Measurements from ENCODE around the gene BACE2. TPM values are rescaled to one million over a fixed set of nuclear protein-coding genes. Genes with fewer than 3 reads are reported as not detected.
"Not testable (repeated sequence)": the region's sequence is repeated elsewhere in the genome, so short reads cannot be mapped to it uniquely, and the experiment has no call there.

The BACE2 gene
- total RNA-seq, 6 experiments from 2014 or later, result 4.3 to 7.9 (median 5.4) TPM

DNA sequence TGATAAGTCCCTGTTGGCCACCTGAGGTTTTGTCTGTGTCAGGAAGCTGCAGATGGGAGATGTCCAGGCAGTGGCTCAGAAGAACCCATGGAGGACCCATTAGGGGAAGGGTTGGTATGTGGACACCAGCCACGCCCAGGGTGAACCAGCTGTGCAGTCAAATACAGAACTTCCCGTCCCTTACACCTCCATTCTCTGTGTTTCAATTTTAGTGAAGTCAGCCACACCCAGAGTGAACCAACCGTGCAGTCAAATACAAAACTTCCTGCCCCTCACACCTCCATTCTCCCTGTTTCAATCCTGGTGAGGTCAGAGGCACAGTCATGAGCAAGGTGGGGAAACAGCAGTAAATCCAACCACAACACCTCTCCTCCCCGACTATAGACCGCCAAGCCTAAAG, 27.4 kb downstream of the BACE2 start:
- Histone ChIP-seq H3K27me3 (no peaks in the 10 kb centered on the region), H3K4me1 (no peaks in the 10 kb centered on the region), H3K9me3 (no peaks in the 10 kb centered on the region), H3K4me3 (no peak overlapping the region), H3K36me3 (no peaks in the 10 kb centered on the region), H3K27ac (no peak overlapping the region)
- 43% methylated on average over 3 of the region's 5 CpGs for WGBS (ENCODE audit: insufficient coverage, low coverage, low lambda C conversion rate, missing lambda C conversion rate)
- DNase-seq (no peak), ATAC-seq (no peak)
- intact Hi-C loops (cut with DNase I), result no loop called here
- no peak for TF ChIP-seq CTCF (IDR thresholded peaks at IDR 0.05)
- no peak for TF ChIP-seq POLR2A (IDR thresholded peaks at IDR 0.05)

DNA sequence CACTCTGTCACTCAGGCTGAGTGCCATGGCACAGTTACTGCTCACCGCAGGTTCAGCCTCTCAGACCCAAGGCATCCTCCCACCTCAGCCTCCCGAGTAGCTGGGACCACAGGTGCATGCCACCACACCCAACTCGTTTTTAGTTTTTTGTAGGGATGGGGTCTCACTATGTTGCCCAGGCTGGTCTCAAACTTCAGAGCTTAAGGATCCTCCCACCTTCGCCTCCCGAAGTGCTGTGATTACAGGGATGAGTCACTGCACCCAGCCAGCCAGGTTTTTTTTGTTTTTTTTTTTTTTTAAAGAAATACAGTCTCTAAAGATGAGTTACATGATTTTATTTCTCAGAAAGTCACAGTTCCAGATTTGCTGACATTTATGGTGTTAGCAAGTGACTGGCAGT, 29.0 kb downstream of the BACE2 start:
- DNase-seq, result no peak
- Histone ChIP-seq H3K36me3 (no peaks in the 10 kb centered on the region), H3K4me3 (no peak overlapping the region), H3K27me3 (no peaks in the 10 kb centered on the region), H3K9me3 (no peaks in the 10 kb centered on the region), H3K27ac (no peak overlapping the region), H3K4me1 (no peaks in the 10 kb centered on the region)
- WGBS (ENCODE audit: insufficient coverage, low coverage, low lambda C conversion rate, missing lambda C conversion rate), result 46% methylated on average over 5 of the region's 5 CpGs
- ATAC-seq, result no peak
- intact Hi-C loops (cut with DNase I), result no loop called here
- TF ChIP-seq CTCF (IDR thresholded peaks at IDR 0.05), result no peak
- no peak for TF ChIP-seq POLR2A (IDR thresholded peaks at IDR 0.05)

DNA sequence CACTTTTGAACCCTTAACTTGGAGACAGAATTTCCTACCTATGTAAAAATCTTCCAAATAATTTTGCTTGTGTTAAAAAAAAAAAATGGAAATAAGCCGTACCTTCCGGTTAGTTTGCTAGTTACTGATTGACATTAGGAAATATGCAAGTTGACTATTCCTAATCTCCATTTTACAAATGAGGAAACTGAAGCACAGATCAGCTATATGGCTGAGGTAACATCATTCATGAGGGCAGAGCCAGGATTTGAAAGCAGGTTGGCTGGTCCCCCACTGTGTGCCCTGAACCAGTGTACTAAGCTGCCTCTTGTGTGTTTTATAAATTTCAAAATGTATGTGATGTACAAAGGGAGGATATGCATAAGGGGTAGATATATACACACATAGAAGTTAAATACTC, 29.6 kb downstream of the BACE2 start:
- no peak for DNase-seq
- 54% methylated on average over 2 of the region's 2 CpGs for WGBS (ENCODE audit: insufficient coverage, low coverage, low lambda C conversion rate, missing lambda C conversion rate)

GRCh38 chr21:41198647-41199046, 30.7 kb downstream of the BACE2 start:
- H3K27me3 ChIP-seq; H3K4me1 ChIP-seq; H3K27ac ChIP-seq; ATAC-seq; DNase-seq; H3K9me3 ChIP-seq; intact Hi-C loops (cut with DNase I); H3K36me3 ChIP-seq; H3K4me3 ChIP-seq: not testable (repeated sequence)
- 42% methylated on average over 5 of the region's 5 CpGs for WGBS (ENCODE audit: insufficient coverage, low coverage, low lambda C conversion rate, missing lambda C conversion rate)

More for the DNA sequence above, 29.6 kb downstream of the BACE2 start:
- no peak for TF ChIP-seq CTCF (IDR thresholded peaks at IDR 0.05)
- no peak for TF ChIP-seq POLR2A (IDR thresholded peaks at IDR 0.05)
- H3K4me3 ChIP-seq, result no peak overlapping the region
- H3K4me1 ChIP-seq, result no peaks in the 10 kb centered on the region
- ATAC-seq, result no peak
- no peaks in the 10 kb centered on the region for H3K27me3 ChIP-seq
- no peaks in the 10 kb centered on the region for H3K9me3 ChIP-seq
- no peaks in the 10 kb centered on the region for H3K36me3 ChIP-seq
- H3K27ac ChIP-seq, result no peak overlapping the region
- intact Hi-C loops (cut with DNase I), result no loop called here

- TF ChIP-seq POLR2A (IDR thresholded peaks at IDR 0.05) (no peak), CTCF (IDR thresholded peaks at IDR 0.05) (no peak)
- DNase-seq, result no peak
- H3K27me3 ChIP-seq, result no peaks in the 10 kb centered on the region
- no peak overlapping the region for H3K27ac ChIP-seq
- H3K4me3 ChIP-seq, result no peak overlapping the region
- no peaks in the 10 kb centered on the region for H3K9me3 ChIP-seq
- intact Hi-C loops (cut with DNase I), result no loop called here
- H3K36me3 ChIP-seq, result no peaks in the 10 kb centered on the region
- 62% methylated on average over 9 of the region's 10 CpGs for WGBS (ENCODE audit: insufficient coverage, low coverage, low lambda C conversion rate, missing lambda C conversion rate)
- no peak for ATAC-seq
- H3K4me1 ChIP-seq, result no peaks in the 10 kb centered on the region
Observed at GRCh38 chr21:41199123-41199522, 31.2 kb downstream of the BACE2 start.

Data from right lobe of liver (tissue), 6 donors.